Fibroblast of lung (primary cell): ENCODE results near the gene ESAM.

Experiments used
- EZH2 ChIP-seq: IDR thresholded peaks from 2 replicates; pipeline ENCODE4 v1.5.1; 2012; ENCODE audit warnings: low read length, control low read depth, mild to moderate bottlenecking; ENCODE audit errors: missing control alignments
- TF ChIP-seq, protein P1 (sequence below), 2 donors: IDR thresholded peaks in 1 of 2; conservative IDR thresholded peaks in 1 of 2; 1 replicate in 1 of 2; 2 replicates in 1 of 2; pipeline ENCODE4 v1.5.1; 2011 to 2012; ENCODE audit warnings: low read length in 2 of 2, control low read depth in 1 of 2, inconsistent platforms in 1 of 2, low read depth in 1 of 2, mild to moderate bottlenecking in 1 of 2

DNA sequence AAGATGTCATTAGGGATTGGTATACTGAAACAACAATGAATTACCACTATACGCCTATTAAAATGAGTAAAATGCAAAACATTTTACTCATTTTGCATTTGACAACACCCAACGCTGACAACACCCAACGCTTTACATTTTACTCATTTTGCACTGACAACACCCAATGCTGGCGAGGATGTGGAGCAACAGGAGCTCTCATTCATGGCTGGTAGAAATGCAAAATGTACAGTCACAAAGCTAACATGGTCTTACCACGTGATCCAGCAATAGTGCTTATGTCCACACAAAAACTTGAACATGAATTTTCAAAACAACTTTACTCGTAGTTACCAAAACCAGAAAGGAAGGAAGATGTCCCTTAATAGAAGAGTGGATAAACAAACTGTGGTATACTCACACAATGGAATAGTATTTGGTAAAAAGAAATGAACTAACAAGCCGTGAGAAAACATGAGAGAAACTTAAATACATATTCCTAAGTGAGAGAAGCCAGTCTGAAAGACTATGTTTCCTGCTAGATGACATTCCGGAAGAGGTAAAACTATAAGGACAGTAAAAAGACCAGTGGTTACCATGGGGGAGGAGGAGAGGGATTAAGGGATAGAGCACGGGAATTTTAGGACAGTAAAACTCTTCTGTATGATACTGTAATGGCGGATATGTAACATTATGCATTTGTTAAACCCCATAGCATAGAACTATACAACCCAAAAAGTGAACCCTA, 49.5 kb upstream of the ESAM start:
- TF ChIP-seq, protein P1, sequence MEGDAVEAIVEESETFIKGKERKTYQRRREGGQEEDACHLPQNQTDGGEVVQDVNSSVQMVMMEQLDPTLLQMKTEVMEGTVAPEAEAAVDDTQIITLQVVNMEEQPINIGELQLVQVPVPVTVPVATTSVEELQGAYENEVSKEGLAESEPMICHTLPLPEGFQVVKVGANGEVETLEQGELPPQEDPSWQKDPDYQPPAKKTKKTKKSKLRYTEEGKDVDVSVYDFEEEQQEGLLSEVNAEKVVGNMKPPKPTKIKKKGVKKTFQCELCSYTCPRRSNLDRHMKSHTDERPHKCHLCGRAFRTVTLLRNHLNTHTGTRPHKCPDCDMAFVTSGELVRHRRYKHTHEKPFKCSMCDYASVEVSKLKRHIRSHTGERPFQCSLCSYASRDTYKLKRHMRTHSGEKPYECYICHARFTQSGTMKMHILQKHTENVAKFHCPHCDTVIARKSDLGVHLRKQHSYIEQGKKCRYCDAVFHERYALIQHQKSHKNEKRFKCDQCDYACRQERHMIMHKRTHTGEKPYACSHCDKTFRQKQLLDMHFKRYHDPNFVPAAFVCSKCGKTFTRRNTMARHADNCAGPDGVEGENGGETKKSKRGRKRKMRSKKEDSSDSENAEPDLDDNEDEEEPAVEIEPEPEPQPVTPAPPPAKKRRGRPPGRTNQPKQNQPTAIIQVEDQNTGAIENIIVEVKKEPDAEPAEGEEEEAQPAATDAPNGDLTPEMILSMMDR (conservative IDR thresholded peaks at IDR 0.05 in 1 of 2, IDR thresholded peaks at IDR 0.05 in 1 of 2; ENCODE audit: low read depth in 1 of 2, low read length in 2 of 2): no peak
- TF ChIP-seq EZH2: no peak
